HG02642 (cell line): ENCODE results near the gene FAM167B.
A peak's percentile ranks its signal among the peaks of the same experiment; 100 is the strongest.
"Not testable (repeated sequence)": the region's sequence is repeated elsewhere in the genome, so short reads cannot be mapped to it uniquely, and the experiment has no call there.

Experiments
- ATAC-seq: cut with Tn5 transposase; IDR thresholded peaks from one replicate; pipeline ENCODE4 v1.9.1; 2021; ENCODE audit warnings: mild to moderate bottlenecking; ENCODE audit not compliant: unreplicated experiment, poor library complexity

The FAM167B gene

DNA sequence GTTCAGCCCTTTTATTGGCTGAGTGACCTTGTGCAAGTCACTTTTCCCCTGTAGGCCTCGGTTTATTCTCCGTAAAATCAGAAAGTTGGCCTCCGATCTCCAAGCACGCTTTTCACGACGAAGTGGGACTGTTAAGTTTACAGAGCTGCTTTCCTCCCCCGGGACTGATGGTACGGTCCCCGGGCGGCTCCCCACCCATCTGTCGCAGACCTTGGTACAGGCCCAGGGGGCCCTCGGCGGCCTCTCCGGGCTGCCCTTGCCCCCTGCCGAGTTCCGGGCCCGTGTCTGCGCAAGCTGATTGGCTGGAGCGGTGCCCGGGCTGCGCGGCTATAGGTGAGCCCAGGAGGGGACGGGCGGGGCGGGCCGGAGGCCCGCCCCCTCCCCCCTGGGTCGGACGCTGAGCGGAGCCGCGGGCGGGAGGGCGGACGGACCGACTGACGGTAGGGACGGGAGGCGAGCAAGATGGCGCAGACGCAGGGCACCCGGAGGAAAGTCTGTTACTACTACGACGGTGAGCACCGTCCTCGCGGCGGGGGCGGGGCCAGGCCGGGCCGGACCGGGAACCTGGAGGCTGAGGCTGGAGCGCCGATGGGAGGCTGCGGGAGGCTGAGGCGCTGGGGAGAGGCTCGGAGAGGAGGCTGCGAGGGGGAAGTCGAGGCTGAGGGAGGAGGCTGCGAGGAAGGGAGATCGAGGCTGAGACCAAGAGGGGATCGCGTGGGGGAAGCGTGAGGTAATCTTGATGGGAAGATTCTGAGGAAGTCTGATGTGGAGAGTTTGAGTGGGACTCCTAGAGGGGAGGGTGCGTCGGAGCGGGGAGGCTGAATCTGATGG lies 44.9 kb downstream of the FAM167B start, which contains the start of gene HDAC1:
TSS of gene HDAC1 (plus strand) at position 376 of the 831 bp plus-strand sequence. CDS start at position 463, 87 bp downstream.
- ATAC-seq: peak; percentile 95

DNA sequence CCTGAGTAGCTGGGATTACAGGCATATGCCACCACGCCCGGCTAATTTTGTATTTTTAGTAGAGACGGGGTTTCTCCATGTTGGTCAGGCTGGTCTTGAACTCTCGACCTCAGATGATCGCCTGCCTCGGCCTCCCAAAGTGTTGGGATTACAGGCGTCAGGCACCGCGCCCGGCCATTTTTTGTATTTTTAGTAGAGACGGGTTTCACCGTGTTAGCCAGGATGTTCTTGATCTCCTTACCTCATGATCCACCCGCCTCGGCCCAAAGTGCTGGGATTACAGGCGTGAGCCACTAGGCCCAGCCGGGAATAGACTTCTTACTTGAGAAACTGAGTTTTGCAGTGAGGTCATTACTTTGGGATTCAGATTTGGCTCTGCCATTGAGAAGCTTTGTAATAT lies 51.2 kb downstream of the FAM167B start:
- ATAC-seq: not testable (repeated sequence)
